ENCODE measurements around the gene RNF157. TPM values are rescaled to one million over a fixed set of nuclear protein-coding genes. Genes with fewer than 3 reads are reported as not detected.
A peak's percentile ranks its signal among the peaks of the same experiment; 100 is the strongest.

The RNF157 gene
- total and polyA plus RNA-seq, 10 of the 15 experiments (the other 5 are each of a cell fraction or from before 2014, with no cell fraction given): 1.4 to 15.9 (median 9.6) TPM

- FAIRE-seq: no peak
These were observed 3.8 kb upstream of the RNF157 start for GRCh38 chr17:76243826-76244679.

GRCh38 chr17:76241691-76242255 lies 1.5 kb upstream of the RNF157 start:
- H3K36me3 ChIP-seq (ENCODE audit: control insufficient read depth in 2 of 2, insufficient read depth in 2 of 2, low read length in 1 of 2): no peaks in the 10 kb centered on the region
- ChIA-PET POLR2A (interaction anchor here (16.9 kb wide), 1 partner anchor 24 kb away, joined by 341 read pairs; the partner anchor contains the start of gene UBALD2), CTCF (interaction anchor here (0.6 to 0.7 kb wide), 2 partner anchors 68 to 245 kb away, joined by 3 read pairs; no protein-coding TSS in a partner anchor), SMC1A (ENCODE audit: uncharacterized antibody, unreplicated experiment) (no interaction called here), RAD21 (ENCODE audit: unreplicated experiment) (no interaction called here)
- H2AFZ ChIP-seq (ENCODE audit: control insufficient read depth, low read depth, low read length): no peak overlapping the region
- H3K27me3 ChIP-seq (replicated peaks in 1 of 2; ENCODE audit: control insufficient read depth in 2 of 2, insufficient read depth in 2 of 2, low read length in 1 of 2): peaks cover 0 to 3% of the 10 kb centered on the region in 2 experiments; a peak in 2 of 4 replicates
- no peaks in the 10 kb centered on the region for H4K20me1 ChIP-seq (ENCODE audit: control insufficient read depth, insufficient read depth)
- H3K4me3 ChIP-seq: no peak overlapping the region
- DNase-seq (ENCODE audit: low read depth, low spot score) (no peak), ATAC-seq (no peak), FAIRE-seq (no peak)
- H3K79me2 ChIP-seq (ENCODE audit: control insufficient read depth, insufficient read depth, low read length): no peaks in the 10 kb centered on the region
- no peak overlapping the region for H3K4me2 ChIP-seq (ENCODE audit: control insufficient read depth, insufficient read depth)
- in situ Hi-C loops (cut with MboI): no loop called here
- no peaks in the 10 kb centered on the region for H3K9me3 ChIP-seq (replicated peaks; ENCODE audit: control insufficient read depth, insufficient read depth, low read length)
- WGBS (ENCODE audit: insufficient coverage, insufficient replicate concordance, low lambda C conversion rate, missing lambda C conversion rate): 93% methylated on average over 15 of the region's 15 CpGs
- no TSS peak for BruUV-seq (replicated peaks)
- H3K4me1 ChIP-seq (ENCODE audit: control insufficient read depth, insufficient read depth, low read length): peaks cover 27% of the 10 kb centered on the region
- no peak overlapping the region for H3K9ac ChIP-seq (ENCODE audit: control insufficient read depth, insufficient read depth, low read length)
- TF ChIP-seq GATAD2B (conservative IDR thresholded peaks at IDR 0.05; ENCODE audit: low read depth): no peak
- TF ChIP-seq, protein P1, sequence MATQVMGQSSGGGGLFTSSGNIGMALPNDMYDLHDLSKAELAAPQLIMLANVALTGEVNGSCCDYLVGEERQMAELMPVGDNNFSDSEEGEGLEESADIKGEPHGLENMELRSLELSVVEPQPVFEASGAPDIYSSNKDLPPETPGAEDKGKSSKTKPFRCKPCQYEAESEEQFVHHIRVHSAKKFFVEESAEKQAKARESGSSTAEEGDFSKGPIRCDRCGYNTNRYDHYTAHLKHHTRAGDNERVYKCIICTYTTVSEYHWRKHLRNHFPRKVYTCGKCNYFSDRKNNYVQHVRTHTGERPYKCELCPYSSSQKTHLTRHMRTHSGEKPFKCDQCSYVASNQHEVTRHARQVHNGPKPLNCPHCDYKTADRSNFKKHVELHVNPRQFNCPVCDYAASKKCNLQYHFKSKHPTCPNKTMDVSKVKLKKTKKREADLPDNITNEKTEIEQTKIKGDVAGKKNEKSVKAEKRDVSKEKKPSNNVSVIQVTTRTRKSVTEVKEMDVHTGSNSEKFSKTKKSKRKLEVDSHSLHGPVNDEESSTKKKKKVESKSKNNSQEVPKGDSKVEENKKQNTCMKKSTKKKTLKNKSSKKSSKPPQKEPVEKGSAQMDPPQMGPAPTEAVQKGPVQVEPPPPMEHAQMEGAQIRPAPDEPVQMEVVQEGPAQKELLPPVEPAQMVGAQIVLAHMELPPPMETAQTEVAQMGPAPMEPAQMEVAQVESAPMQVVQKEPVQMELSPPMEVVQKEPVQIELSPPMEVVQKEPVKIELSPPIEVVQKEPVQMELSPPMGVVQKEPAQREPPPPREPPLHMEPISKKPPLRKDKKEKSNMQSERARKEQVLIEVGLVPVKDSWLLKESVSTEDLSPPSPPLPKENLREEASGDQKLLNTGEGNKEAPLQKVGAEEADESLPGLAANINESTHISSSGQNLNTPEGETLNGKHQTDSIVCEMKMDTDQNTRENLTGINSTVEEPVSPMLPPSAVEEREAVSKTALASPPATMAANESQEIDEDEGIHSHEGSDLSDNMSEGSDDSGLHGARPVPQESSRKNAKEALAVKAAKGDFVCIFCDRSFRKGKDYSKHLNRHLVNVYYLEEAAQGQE (IDR thresholded peaks at IDR 0.05; ENCODE audit: low read depth, low read length): no peak
- no peak overlapping the region for H3K27ac ChIP-seq (ENCODE audit: control insufficient read depth, insufficient read depth)
- intact Hi-C loops (cut with micrococcal nuclease; ENCODE audit: unreplicated experiment): no loop called here

More at GRCh38 chr17:76243826-76244679, 3.8 kb upstream of the RNF157 start:
- Histone ChIP-seq H4K20me1 (ENCODE audit: control insufficient read depth, insufficient read depth) (no peaks in the 10 kb centered on the region), H3K79me2 (ENCODE audit: control insufficient read depth, insufficient read depth, low read length) (no peaks in the 10 kb centered on the region), H3K27ac (ENCODE audit: control insufficient read depth, insufficient read depth) (no peak overlapping the region), H3K4me1 (ENCODE audit: control insufficient read depth, insufficient read depth, low read length) (peaks cover 40% of the 10 kb centered on the region), H3K4me2 (ENCODE audit: control insufficient read depth, insufficient read depth) (peak overlapping the region; percentile 37), H2AFZ (ENCODE audit: control insufficient read depth, low read depth, low read length) (no peak overlapping the region), H3K9ac (ENCODE audit: control insufficient read depth, insufficient read depth, low read length) (no peak overlapping the region), H3K9me3 (replicated peaks; ENCODE audit: control insufficient read depth, insufficient read depth, low read length) (no peaks in the 10 kb centered on the region), H3K36me3 (ENCODE audit: control insufficient read depth in 2 of 2, insufficient read depth in 2 of 2, low read length in 1 of 2) (no peaks in the 10 kb centered on the region), H3K4me3 (no peak overlapping the region), H3K27me3 (replicated peaks in 1 of 2; ENCODE audit: control insufficient read depth in 2 of 2, insufficient read depth in 2 of 2, low read length in 1 of 2) (peaks cover 0 to 3% of the 10 kb centered on the region in 2 experiments; a peak in 2 of 4 replicates)
- DNase-seq (ENCODE audit: low read depth, low spot score) (no peak), ATAC-seq (no peak)
- ChIA-PET CTCF (interaction anchor here (1.1 to 8.0 kb wide), 4 partner anchors 9 to 62 kb away, joined by 5 to 82 read pairs (median 26); partner anchors contain the start of gene UBALD2), RAD21 (ENCODE audit: unreplicated experiment) (interaction anchor here (0.6 to 1.5 kb wide), 3 partner anchors 24 to 60 kb away, joined by 3 to 9 read pairs (median 3); no protein-coding TSS in a partner anchor), SMC1A (ENCODE audit: uncharacterized antibody, unreplicated experiment) (interaction anchor here (0.5 to 13.9 kb wide), 8 partner anchors 10 to 252 kb away, joined by 3 to 226 read pairs (median 3); partner anchors contain the start of gene UBALD2), POLR2A (interaction anchor here (1.1 to 16.9 kb wide), 2 partner anchors 13 to 22 kb away, joined by 3 to 341 read pairs; partner anchors contain the start of gene UBALD2)
- intact Hi-C loops (cut with micrococcal nuclease; ENCODE audit: unreplicated experiment): no loop called here
- TF ChIP-seq, protein P2, sequence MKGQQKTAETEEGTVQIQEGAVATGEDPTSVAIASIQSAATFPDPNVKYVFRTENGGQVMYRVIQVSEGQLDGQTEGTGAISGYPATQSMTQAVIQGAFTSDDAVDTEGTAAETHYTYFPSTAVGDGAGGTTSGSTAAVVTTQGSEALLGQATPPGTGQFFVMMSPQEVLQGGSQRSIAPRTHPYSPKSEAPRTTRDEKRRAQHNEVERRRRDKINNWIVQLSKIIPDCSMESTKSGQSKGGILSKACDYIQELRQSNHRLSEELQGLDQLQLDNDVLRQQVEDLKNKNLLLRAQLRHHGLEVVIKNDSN (IDR thresholded peaks at IDR 0.05; ENCODE audit: borderline replicate concordance, extremely low read length, insufficient read depth, low read depth, low read length): no peak
- peak; percentile 35; the same call in 1 of the 2 replicates for TF ChIP-seq RUNX3 (IDR thresholded peaks at IDR 0.05; ENCODE audit: low read length)
- 91% methylated on average over 12 of the region's 12 CpGs for WGBS (ENCODE audit: insufficient coverage, insufficient replicate concordance, low lambda C conversion rate, missing lambda C conversion rate)
- in situ Hi-C loops (cut with MboI): no loop called here
- no TSS peak for BruUV-seq (replicated peaks)

Measured in GM12878 (cell line).